HG02885 (cell line): ENCODE measurements around the gene CNTNAP1.

ENCODE experiments used
- ATAC-seq: cut with Tn5 transposase; IDR thresholded peaks from one replicate; pipeline ENCODE4 v1.9.1; 2021; ENCODE audit warnings: mild to moderate bottlenecking; ENCODE audit not compliant: unreplicated experiment, poor library complexity

Gene CNTNAP1

DNA sequence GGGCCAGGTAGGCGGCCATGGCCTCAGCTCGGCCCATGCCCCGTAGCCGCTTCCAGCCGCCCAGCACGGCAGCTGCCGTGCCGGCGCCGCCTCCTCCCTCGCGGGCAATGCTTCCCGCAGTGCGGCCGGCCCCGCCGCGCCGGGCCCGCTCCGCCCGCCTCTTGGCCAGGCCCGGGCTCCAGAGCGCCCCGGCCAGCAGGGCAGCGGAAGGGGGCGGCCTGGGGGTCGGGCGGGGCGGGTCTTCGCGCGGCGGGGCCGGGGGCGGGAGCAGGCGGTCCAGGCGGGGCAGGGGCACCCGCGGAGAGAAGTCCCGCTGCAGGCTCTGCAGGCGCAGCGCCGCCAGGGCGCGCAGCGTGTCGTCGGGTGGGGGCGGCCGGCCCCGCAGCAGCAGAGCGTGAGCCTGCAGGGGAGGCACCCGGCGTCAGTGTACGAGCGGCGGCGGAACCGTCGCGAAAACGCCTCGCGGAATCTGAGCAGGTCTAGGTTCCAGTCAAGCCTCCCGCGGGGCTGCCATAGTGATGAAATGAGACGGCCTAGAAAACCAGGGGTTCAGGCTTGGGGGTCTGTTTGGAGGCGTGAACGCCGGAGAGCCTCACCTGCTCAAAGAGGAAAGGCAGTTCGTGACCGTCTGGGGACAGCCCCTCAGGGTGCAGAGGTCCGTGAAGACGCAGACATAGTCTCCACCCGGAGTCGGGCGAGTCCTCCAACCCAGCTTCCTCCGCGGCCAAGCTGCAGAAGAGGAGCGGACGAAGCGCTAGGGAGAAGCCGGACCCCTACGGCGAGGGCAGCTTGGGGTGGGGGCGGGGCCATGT lies 12.1 kb upstream of the CNTNAP1 start:
- ATAC-seq: no peak

DNA sequence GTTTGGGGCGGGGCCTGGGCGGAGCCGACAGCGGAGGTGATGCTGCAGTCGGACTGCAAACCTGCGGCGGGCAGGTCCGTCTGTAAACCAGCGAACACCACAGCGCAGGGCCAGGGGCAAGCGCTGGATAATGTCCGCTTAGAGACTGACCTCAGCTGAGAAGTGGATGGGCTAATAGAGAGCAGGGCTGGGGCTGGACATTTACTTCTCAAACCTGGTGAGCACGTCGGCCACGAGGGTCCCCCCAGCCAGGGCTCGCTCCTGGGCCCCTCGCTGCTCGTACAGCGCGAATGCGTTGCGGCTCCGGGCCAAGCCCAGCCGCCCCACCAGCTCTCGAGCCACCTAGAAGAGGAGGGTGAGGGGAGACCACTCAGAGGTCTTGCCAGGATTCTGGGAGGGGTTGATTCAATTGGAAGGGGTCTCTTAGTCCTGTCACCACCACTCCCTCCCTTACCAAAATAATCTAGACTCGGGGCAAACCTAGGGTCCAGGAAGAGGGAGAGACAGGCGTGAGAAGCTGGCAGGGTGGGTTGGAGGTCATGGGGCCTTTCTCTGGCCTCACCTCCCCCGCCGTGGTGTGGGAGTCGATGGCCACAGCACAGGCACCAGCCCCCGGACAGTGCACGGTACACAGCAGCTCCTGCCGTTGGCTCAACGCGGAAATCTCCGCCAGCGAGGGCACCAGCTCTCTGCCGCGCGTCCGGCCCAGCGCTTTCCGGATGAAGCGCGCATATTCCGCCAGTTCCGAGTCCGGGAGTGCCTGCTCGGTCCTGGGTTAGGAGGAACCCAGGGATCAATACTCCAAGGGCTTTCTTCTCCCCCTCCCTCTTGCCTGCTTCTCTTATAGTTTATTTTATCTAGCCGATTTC lies 11.3 kb upstream of the CNTNAP1 start:
- no peak for ATAC-seq

GRCh38 chr17:42672038-42672437 lies 10.3 kb upstream of the CNTNAP1 start:
- ATAC-seq: no peak

DNA sequence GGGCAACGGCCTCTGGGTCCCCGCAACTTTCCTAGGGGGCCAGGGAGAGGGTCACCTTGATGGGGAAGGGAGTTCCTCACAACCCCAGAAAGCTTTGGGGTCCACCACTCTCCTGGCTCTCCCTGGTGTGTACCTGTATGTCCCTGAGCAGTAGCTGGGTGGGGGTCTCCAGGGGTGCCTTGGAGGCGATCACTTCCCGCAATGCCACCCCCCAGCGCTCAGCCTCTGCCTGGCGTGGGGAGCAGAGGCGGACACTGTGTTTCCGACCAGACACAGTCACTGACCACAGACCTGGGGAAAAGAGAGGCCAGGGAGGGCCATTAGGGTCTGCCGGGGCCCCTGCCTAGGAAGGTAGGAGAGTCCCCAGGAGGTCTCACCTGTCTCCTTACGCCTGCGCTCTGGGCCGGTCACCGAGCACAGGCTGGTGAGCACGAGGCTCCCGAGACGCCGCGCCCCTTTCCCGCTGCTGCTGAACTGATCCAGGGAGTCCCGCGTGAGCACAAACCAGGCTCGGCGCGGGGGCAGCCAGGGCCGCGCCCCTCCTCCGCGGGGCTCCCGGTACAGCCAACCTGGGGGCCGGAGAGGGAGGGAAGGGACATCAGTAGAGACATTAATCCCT lies 9.0 kb upstream of the CNTNAP1 start:
- no peak for ATAC-seq

DNA sequence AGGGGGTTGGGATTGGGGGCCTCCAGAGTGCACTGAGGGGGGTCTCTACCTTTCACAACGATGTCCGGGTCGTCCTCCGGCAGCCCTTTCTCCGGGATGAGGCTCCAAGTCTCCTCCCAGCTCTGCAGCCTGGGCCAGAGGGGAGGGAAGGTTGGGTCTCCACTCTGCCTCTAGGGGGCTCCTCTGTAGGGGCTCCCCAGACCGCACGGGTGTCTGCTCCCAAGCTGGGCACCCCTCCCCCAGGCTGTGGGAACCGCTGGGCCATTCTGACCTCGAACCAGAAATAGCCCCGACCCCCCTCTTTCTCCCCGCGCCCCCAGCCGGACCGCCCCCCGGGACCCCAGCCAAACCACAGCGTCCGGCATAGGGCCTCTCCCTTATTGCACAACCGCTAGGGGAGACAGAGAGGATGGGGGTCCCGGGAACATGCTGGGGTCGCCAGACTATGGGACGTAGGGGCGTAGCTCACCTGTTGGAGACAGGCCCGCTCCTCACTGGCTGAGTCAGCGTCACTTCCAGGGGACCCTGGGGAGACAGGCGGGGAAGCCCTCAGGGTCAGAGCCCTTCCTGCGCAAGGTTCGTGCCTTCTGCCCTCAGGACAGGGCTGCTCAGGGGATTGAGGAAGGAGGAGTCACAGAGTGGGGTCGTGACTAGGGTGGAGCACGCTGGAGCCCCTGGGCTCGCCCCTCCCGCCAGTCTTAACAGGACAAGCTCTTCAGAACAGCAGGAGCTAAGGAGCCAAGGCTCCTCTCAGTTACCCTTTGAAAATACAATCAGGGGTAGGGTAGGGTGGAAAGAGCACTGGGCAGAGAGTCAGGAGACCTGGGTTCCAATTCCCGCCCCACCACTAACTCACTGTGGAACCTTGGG lies 8.2 kb upstream of the CNTNAP1 start:
- no peak for ATAC-seq

DNA sequence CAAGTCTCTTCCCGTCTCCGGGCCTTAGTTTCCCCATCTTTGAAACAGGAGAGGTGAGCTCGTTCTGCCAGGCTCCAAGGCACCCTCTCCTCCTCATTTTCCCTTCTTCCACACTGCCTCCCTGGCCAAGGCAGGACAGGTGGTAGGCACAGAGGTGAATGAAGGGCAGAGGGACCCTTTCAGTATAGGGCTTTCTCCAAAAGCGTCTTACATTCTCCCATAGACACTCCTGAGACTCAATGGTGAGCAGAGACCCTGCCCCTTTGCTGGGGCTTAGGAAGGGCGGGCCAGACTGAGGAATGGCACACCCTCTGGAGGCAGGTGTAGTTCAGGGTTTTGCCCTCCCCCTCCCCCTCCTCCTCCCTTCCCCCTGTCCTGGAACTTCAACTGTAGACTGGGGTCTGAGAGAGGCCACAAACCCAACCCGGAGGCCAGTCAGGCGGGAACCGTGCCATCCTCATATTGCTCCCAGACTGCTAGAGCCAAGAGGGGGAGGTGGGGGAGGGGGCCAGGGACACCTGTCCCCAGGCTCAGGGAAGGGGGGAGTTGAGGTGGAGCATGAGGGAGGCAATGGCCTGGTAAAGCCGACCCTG lies 7.5 kb upstream of the CNTNAP1 start:
- ATAC-seq: no peak

DNA sequence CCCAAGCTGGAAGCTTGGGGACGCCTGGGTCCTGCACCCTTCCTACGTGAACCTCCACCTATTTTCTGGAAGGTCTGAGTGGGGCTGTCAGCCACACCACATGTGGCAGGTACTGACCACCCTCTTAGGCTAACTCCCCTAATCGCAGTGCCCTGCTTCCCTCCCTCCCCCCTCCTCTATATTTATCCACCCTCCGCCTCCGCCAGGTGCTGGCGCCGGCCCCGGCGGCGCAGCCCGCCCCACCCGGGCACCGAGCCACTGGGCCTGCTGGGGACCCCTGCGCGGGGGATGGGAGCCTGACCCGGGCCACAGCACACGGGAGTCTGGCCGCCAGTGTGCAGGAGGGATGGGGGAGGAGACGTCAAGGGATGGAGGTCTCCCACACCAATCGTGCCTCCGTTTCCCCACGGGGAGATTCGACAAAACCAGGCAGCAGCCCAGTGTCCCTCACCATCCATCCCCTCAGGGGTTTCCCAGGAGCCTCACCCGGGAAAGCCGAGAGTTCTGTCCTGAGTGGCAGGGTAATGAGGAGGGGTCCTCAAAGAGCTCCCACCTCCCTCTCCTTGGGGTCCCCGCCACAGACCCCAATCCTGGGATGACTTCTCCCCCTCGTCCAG lies 6.9 kb upstream of the CNTNAP1 start:
- ATAC-seq: no peak

DNA sequence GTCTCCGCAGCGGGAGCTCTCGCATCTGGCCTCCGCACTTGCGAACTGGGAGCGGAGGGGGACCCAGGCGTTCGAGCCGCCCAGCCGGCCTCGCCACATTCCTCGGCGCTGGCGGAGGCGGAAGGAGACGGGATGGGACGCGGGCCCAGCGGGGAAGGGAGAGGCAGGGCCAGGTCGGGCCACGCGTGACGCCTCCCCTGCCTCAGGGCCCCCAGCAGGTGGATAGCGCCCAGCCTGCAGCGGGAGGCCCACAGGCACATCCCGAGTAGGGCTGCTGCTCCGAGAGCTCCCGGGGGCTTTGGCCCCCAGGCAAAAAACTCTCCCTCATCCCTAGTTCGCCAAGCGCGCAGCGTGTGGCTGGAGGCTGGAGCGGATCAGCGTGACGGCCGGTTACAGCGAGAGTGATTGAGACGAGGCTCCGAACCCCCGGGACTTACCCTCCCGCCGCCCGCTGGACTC lies 6.3 kb upstream of the CNTNAP1 start:
- no peak for ATAC-seq

GRCh38 chr17:42676424-42677011 lies 5.8 kb upstream of the CNTNAP1 start, which contains the start of gene PLEKHH3:
Gene PLEKHH3 (minus strand): TSS chr17:42676994. CDS start chr17:42676563, 431 bp downstream.
- ATAC-seq: no peak

- ATAC-seq: peak; percentile 64
Observed at GRCh38 chr17:42677012-42677857, 5.1 kb upstream of the CNTNAP1 start.

GRCh38 chr17:42677921-42678781 lies 4.2 kb upstream of the CNTNAP1 start:
- peak; percentile 24 for ATAC-seq

DNA sequence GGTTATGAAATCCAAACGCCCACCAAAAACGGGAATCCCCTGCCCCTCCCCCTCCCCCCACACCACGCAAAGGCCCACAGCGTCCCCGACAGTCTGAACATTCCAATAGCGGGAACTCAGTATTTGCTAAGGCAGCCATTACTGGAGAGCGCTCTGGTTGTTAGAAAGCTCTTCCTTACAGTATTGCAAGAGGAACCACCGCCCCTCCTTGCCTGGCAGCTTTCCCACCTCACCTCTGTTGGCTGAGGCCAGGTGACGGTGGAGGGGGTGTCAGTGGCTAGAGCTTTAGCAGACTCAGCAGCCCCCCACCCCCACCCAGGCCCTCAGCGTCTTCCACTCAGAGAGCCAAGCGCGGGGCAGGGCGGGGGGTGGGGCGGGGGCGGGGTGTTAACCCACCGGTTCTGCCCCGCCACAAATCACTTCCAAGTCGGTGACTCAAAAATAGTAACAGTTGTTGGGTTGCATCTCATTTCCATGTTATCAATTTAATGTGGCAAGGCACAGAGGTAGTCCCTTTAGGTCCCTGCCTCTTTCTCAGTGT lies 3.3 kb upstream of the CNTNAP1 start:
- no peak for ATAC-seq

GRCh38 chr17:42679492-42680330 lies 2.6 kb upstream of the CNTNAP1 start:
- no peak for ATAC-seq

- no peak for ATAC-seq
Observed at GRCh38 chr17:42680331-42680808, 2.0 kb upstream of the CNTNAP1 start.

GRCh38 chr17:42682722-42683403 lies 532 bp downstream of the CNTNAP1 start:
- ATAC-seq: no peak
